ENCODE results near the gene NEK11.

The NEK11 gene

GRCh38 chr3:131082871-131083863 lies 56.5 kb downstream of the NEK11 start:
- H3K4me3 ChIP-seq (ENCODE audit: low read depth, low read length), result no peak overlapping the region
- peak; percentile 25 for DNase-seq (ENCODE audit: low read depth)
- no peak for TF ChIP-seq CTCF (conservative IDR thresholded peaks at IDR 0.05; ENCODE audit: low read depth, low read length)

GRCh38 chr3:131091768-131092167 lies 65.1 kb downstream of the NEK11 start:
- TF ChIP-seq CTCF (conservative IDR thresholded peaks at IDR 0.05; ENCODE audit: low read depth, low read length), result no peak
- H3K4me3 ChIP-seq (ENCODE audit: low read depth, low read length), result no peak overlapping the region
- peak; percentile 26 for DNase-seq (ENCODE audit: low read depth)

- TF ChIP-seq CTCF (conservative IDR thresholded peaks at IDR 0.05; ENCODE audit: low read depth, low read length), result no peak
- peak; percentile 35 for DNase-seq (ENCODE audit: low read depth)
- H3K4me3 ChIP-seq (ENCODE audit: low read depth, low read length), result no peak overlapping the region
Observed at GRCh38 chr3:131107637-131108433, 81.2 kb downstream of the NEK11 start.

- no peak overlapping the region for H3K4me3 ChIP-seq (ENCODE audit: low read depth, low read length)
- TF ChIP-seq CTCF (conservative IDR thresholded peaks at IDR 0.05; ENCODE audit: low read depth, low read length), result no peak
- DNase-seq (ENCODE audit: low read depth), result peak; percentile 18
Observed at GRCh38 chr3:131109156-131109555, 82.5 kb downstream of the NEK11 start.

GRCh38 chr3:131110087-131110486 lies 83.4 kb downstream of the NEK11 start:
- H3K4me3 ChIP-seq (ENCODE audit: low read depth, low read length), result no peak overlapping the region
- TF ChIP-seq CTCF (conservative IDR thresholded peaks at IDR 0.05; ENCODE audit: low read depth, low read length), result no peak
- DNase-seq (ENCODE audit: low read depth), result peak; percentile 92

GRCh38 chr3:131114256-131114655 lies 87.6 kb downstream of the NEK11 start:
- no peak overlapping the region for H3K4me3 ChIP-seq (ENCODE audit: low read depth, low read length)
- no peak for TF ChIP-seq CTCF (conservative IDR thresholded peaks at IDR 0.05; ENCODE audit: low read depth, low read length)
- peak; percentile 50 for DNase-seq (ENCODE audit: low read depth)

All from choroid plexus epithelial cell (primary cell).